B cell (primary cell): ENCODE data around the gene GFI1. TPM values are rescaled to one million over a fixed set of nuclear protein-coding genes. Genes with fewer than 3 reads are reported as not detected.

Experiments
- ATAC-seq: fragments of 200-7000 bp; cut with Tn5 transposase; one replicate; pipeline ENCODE4 v1.10.0; 2021; ENCODE audit warnings: low read depth, mild to moderate bottlenecking, moderate number of reproducible peaks, moderate library complexity
- CTCF ChIA-PET: fragments of 350-600 bp; sonication (Branson Sonifier 250); formaldehyde crosslinking; loops from one replicate; lab custom pipeline; 2021; ENCODE audit warnings: antibody characterized with exemption, inconsistent platforms; lab: Charles Lee
- POLR2A ChIA-PET: fragments of 350-600 bp; sonication (Branson Sonifier 250); formaldehyde crosslinking; loops from one replicate; lab custom pipeline; 2021; ENCODE audit warnings: antibody characterized with exemption; lab: Charles Lee
- DNase-seq: peaks from one replicate; pipeline ENCODE4 v3.0.0; 2013
- H2AFZ ChIP-seq: 2 replicates; pipeline ENCODE4 v1.6.1; 2012; ENCODE audit warnings: mild to moderate bottlenecking, low read depth, low read length; ENCODE audit not compliant: insufficient read depth, poor library complexity, severe bottlenecking
- H3K27ac ChIP-seq, 2 donors: 1 replicate in 1 of 2; 2 replicates in 1 of 2; pipeline ENCODE4 v1.5.1; 2012 to 2013; ENCODE audit warnings: low read length in 2 of 2, mild to moderate bottlenecking in 2 of 2, moderate library complexity in 1 of 2
- H3K27me3 ChIP-seq, 4 experiments: fragments of 200-600 bp in 1 of 4; sonication (generic) in 1 of 4; replicated peaks in 1 of 4; 1 replicate in 2 of 4; 2 replicates in 2 of 4; pipeline versions ENCODE4 v1.6.1 to v1.7.0; 2013 to 2016; ENCODE audit warnings: low read length in 3 of 4, mild to moderate bottlenecking in 2 of 4, mixed read lengths in 1 of 4, moderate library complexity in 1 of 4; ENCODE audit not compliant: insufficient read depth in 4 of 4, control insufficient read depth in 3 of 4; ENCODE audit errors: control extremely low read depth in 1 of 4
- H3K36me3 ChIP-seq, 2 experiments: replicated peaks in 1 of 2; 1 replicate in 1 of 2; 2 replicates in 1 of 2; pipeline versions ENCODE4 v1.6.1 to v1.7.1; 2013; ENCODE audit warnings: low read length in 1 of 2; ENCODE audit not compliant: insufficient read depth in 2 of 2, control insufficient read depth in 1 of 2; ENCODE audit errors: control extremely low read depth in 1 of 2, extremely low read depth in 1 of 2
- H3K4me1 ChIP-seq, 2 donors: fragments of 200-600 bp in 1 of 2; sonication (generic) in 1 of 2; 1 replicate in 1 of 2; 2 replicates in 1 of 2; pipeline versions ENCODE4 v1.5.1 to v1.6.1; 2013 to 2017; ENCODE audit warnings: low read length in 2 of 2; ENCODE audit not compliant: control insufficient read depth in 2 of 2, insufficient read depth in 2 of 2
- H3K4me2 ChIP-seq: replicated peaks from 2 replicates; pipeline ENCODE3; 2012; ENCODE audit warnings: mild to moderate bottlenecking, low read depth, low read length; ENCODE audit not compliant: poor library complexity, severe bottlenecking
- H3K4me3 ChIP-seq, 5 experiments: fragments of 200-600 bp in 1 of 5; sonication (generic) in 1 of 5; 1 replicate in 3 of 5; 2 replicates in 2 of 5; pipeline versions ENCODE4 v1.5.1 to v1.7.0; 2011 to 2016; ENCODE audit warnings: low read length in 4 of 5, mild to moderate bottlenecking in 4 of 5, low read depth in 2 of 5, control low read depth in 1 of 5, moderate library complexity in 1 of 5; ENCODE audit not compliant: insufficient read depth in 1 of 5; ENCODE audit errors: control extremely low read depth in 1 of 5, extremely low read depth in 1 of 5
- H3K79me2 ChIP-seq: fragments of 200-600 bp; sonication (generic); one replicate; pipeline ENCODE4 v1.6.0; 2016; ENCODE audit warnings: low read length; ENCODE audit not compliant: control insufficient read depth, insufficient read depth
- H3K9ac ChIP-seq: fragments of 200-600 bp; sonication (generic); 2 replicates; pipeline ENCODE4 v1.6.1; 2017; ENCODE audit warnings: mild to moderate bottlenecking, low read length, moderate library complexity
- H3K9me3 ChIP-seq, 3 donors: one replicate each; pipeline versions ENCODE4 v1.6.1 to v1.7.1; 2013; ENCODE audit warnings: low read length in 2 of 3; ENCODE audit not compliant: control insufficient read depth in 2 of 3, insufficient read depth in 1 of 3; ENCODE audit errors: control extremely low read depth in 1 of 3
- H4K20me1 ChIP-seq: 2 replicates; pipeline ENCODE4 v1.6.0; 2012; ENCODE audit warnings: mild to moderate bottlenecking, low read length; ENCODE audit not compliant: insufficient read depth, control insufficient read depth, poor library complexity, severe bottlenecking
- H3K27ac Mint-ChIP-seq: one replicate; pipeline ENCODE4 v1.8.0; 2021; ENCODE audit warnings: mixed read lengths
- H3K27me3 Mint-ChIP-seq: one replicate; pipeline ENCODE4 v1.8.0; 2021; ENCODE audit warnings: mixed read lengths
- H3K4me1 Mint-ChIP-seq: one replicate; pipeline ENCODE4 v1.8.0; 2021; ENCODE audit warnings: mixed read lengths
- H3K4me3 Mint-ChIP-seq: one replicate; pipeline ENCODE4 v1.8.0; 2021; ENCODE audit warnings: mixed read lengths
- H3K9me3 Mint-ChIP-seq: one replicate; pipeline ENCODE4 v1.8.0; 2022; ENCODE audit warnings: mixed read lengths; ENCODE audit not compliant: insufficient read depth
- EZH2 ChIP-seq: IDR thresholded peaks from 2 replicates; pipeline ENCODE4 v1.6.1; 2012; ENCODE audit warnings: borderline replicate concordance, low read depth, mild to moderate bottlenecking, moderate library complexity, low read length; ENCODE audit not compliant: insufficient read depth, poor library complexity, severe bottlenecking
- WGBS: methylation state at CpG from one replicate; pipeline ENCODE4 v1.1.5; 2013; ENCODE audit warnings: missing lambda C conversion rate; ENCODE audit not compliant: insufficient coverage; 5-methylcytosine and 5-hydroxymethylcytosine counted together
- intact Hi-C: fragments of 100-400 bp; cut with micrococcal nuclease; formaldehyde crosslinking; loops from one replicate; pipeline ENCODE4 v1.10.0; 2022
- polyA plus RNA-seq: library from polyadenylated mRNA; depleted of rRNA; stranded (reverse); fragments of >200 nt; gene quantifications from 2 replicates; pipeline ENCODE4 v1.2.3, GENCODE V29; 2012
- total RNA-seq, 2 donors: library from RNA; stranded (reverse); fragments of 120-200 nt in 1 of 2; gene quantifications; 1 replicate in 1 of 2; 2 replicates in 1 of 2; pipeline versions ENCODE4 v1.2.3 to v1.2.4, GENCODE V29; 2013 to 2022
- TF ChIP-seq, protein P1 (sequence below): fragments of 200-600 bp; IDR thresholded peaks from one replicate; pipeline ENCODE4 v1.8.0; 2022; ENCODE audit warnings: antibody characterized with exemption, mild to moderate bottlenecking

GFI1 gene
- total and polyA plus RNA-seq, 2 donors (not counting 1 experiment from before 2014, with no cell fraction given): 0.76 to 1.2 TPM

DNA sequence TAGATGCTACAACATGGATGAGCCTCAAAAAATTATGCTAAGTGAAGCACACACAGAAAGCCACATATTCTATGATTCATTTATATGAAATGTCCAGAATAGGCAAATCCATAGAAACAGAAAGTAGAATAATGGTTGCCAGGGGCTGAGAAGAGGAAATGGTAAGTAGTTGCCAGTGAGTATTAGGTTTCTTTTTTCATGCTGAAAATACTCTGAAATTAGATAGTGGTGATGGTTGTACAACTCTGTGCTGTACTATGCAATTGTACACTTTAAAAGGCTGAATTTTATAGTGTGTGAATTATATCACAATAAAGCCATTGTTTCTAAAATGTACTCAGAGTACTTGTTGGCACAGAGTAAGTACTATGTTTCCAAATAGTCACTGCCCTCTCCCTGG, 15.5 kb upstream of the GFI1 start:
- TF ChIP-seq EZH2: no peak
- TF ChIP-seq, protein P1, sequence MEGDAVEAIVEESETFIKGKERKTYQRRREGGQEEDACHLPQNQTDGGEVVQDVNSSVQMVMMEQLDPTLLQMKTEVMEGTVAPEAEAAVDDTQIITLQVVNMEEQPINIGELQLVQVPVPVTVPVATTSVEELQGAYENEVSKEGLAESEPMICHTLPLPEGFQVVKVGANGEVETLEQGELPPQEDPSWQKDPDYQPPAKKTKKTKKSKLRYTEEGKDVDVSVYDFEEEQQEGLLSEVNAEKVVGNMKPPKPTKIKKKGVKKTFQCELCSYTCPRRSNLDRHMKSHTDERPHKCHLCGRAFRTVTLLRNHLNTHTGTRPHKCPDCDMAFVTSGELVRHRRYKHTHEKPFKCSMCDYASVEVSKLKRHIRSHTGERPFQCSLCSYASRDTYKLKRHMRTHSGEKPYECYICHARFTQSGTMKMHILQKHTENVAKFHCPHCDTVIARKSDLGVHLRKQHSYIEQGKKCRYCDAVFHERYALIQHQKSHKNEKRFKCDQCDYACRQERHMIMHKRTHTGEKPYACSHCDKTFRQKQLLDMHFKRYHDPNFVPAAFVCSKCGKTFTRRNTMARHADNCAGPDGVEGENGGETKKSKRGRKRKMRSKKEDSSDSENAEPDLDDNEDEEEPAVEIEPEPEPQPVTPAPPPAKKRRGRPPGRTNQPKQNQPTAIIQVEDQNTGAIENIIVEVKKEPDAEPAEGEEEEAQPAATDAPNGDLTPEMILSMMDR: no peak
- intact Hi-C loops: no loop called here
- no peaks in the 10 kb centered on the region for H3K36me3 ChIP-seq
- H4K20me1 ChIP-seq: no peaks in the 10 kb centered on the region
- no peak overlapping the region for H3K9ac ChIP-seq
- DNase-seq: no peak
- H3K27ac ChIP-seq: no peak overlapping the region
- POLR2A ChIA-PET: no interaction called here
- Mint-ChIP-seq H3K4me1 (peaks cover 15% of the 10 kb centered on the region), H3K9me3 (no peaks in the 10 kb centered on the region), H3K27ac (no peak overlapping the region), H3K4me3 (no peak overlapping the region), H3K27me3 (no peaks in the 10 kb centered on the region)
- H3K4me1 ChIP-seq: peaks cover 0 to 6% of the 10 kb centered on the region in 2 donors
- H3K4me2 ChIP-seq: no peak overlapping the region
- peak; percentile 17 for ATAC-seq
- CTCF ChIA-PET: no interaction called here
- no peaks in the 10 kb centered on the region for H3K9me3 ChIP-seq
- no peaks in the 10 kb centered on the region for H3K27me3 ChIP-seq
- H3K79me2 ChIP-seq: no peaks in the 10 kb centered on the region
- no peak overlapping the region for H3K4me3 ChIP-seq
- H2AFZ ChIP-seq: no peak overlapping the region

DNA sequence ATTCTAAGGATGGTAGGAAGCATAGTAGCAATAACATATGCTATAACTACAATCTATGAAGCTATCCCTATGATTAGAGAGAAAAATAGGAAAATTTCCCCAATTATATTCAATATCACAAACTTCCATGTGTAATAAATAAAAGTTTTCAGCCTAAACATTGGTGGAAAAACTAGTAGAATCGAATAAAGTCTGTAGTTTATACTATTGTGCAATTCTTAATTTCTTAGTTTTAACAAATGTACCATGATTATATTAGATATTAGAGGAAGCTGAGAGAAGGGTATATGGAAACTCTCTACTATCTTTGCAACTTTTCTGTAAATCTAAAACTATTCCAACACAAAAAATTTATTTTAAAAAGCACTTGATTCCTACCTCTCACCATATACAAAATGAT, 13.8 kb upstream of the GFI1 start:
- ChIA-PET POLR2A (interaction anchor here (0.6 kb wide), 1 partner anchor 39 kb away, joined by 7 read pairs; no protein-coding TSS in a partner anchor), CTCF (no interaction called here)
- no CpG with 5 or more reads among the region's 1 CpG for WGBS
- H3K9me3 ChIP-seq: no peaks in the 10 kb centered on the region
- intact Hi-C loops: no loop called here
- peaks cover 15% of the 10 kb centered on the region for H3K4me1 Mint-ChIP-seq
- H3K9me3 Mint-ChIP-seq: no peaks in the 10 kb centered on the region
- H3K79me2 ChIP-seq: no peaks in the 10 kb centered on the region
- H3K27ac Mint-ChIP-seq: no peak overlapping the region
- H3K4me3 Mint-ChIP-seq: no peak overlapping the region
- ATAC-seq (no peak), DNase-seq (no peak)
- no peaks in the 10 kb centered on the region for H3K27me3 Mint-ChIP-seq
- H3K27me3 ChIP-seq: no peaks in the 10 kb centered on the region
- H3K9ac ChIP-seq: no peak overlapping the region
- TF ChIP-seq, protein P1: no peak
- no peak for TF ChIP-seq EZH2
- H3K4me2 ChIP-seq: no peak overlapping the region
- H3K4me1 ChIP-seq: peaks cover 0 to 6% of the 10 kb centered on the region in 2 donors
- H4K20me1 ChIP-seq: no peaks in the 10 kb centered on the region
- no peak overlapping the region for H3K4me3 ChIP-seq
- H2AFZ ChIP-seq: no peak overlapping the region
- H3K36me3 ChIP-seq: no peaks in the 10 kb centered on the region
- no peak overlapping the region for H3K27ac ChIP-seq
